ENCODE results near the gene ZNF827.

DNA sequence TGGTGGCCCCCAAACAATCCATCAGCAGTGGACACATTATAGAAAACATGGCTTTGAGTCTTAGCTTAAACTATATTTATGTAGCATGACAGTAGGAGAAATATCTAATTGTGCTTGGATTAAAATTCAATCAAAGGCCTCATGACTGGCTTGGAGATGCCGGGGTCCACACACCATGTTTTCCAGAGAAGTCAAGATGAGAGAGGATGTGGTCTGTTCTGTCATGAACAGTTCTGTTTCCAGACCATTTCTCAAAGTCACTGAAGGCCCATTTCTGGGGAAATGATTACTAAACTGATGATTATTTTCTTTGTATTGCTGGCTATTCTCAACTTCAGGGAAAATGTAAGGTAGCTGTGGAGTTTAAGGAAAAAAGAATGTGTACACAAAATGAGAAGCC lies 182.4 kb downstream of the ZNF827 start:
- TF ChIP-seq ZNF274 (IDR thresholded peaks at IDR 0.05; ENCODE audit: low read depth, low read length): no peak
- no peak for TF ChIP-seq YY1 (IDR thresholded peaks at IDR 0.05; ENCODE audit: insufficient read depth, insufficient read length)
- TF ChIP-seq SUZ12 (IDR thresholded peaks at IDR 0.05; ENCODE audit: extremely low read depth, insufficient read depth, insufficient read length): no peak

All from NT2/D1 (cell line).